HUES48 (cell line): ENCODE measurements around the gene BCL2L14.
"Not testable (repeated sequence)": the region's sequence is repeated elsewhere in the genome, so short reads cannot be mapped to it uniquely, and the experiment has no call there.

Source experiments
- H3K27ac ChIP-seq: one replicate; pipeline ENCODE4 v1.7.0; 2013; ENCODE audit warnings: low read depth, low read length, inconsistent platforms
- H3K27me3 ChIP-seq: 2 replicates; pipeline ENCODE4 v1.6.1; 2013; ENCODE audit warnings: mild to moderate bottlenecking, low read length; ENCODE audit not compliant: control insufficient read depth, insufficient read depth
- H3K36me3 ChIP-seq: 2 replicates; pipeline ENCODE4 v1.6.1; 2013; ENCODE audit warnings: low read length; ENCODE audit not compliant: control insufficient read depth, insufficient read depth
- H3K4me1 ChIP-seq: 2 replicates; pipeline ENCODE4 v1.6.1; 2013; ENCODE audit warnings: mild to moderate bottlenecking, low read length; ENCODE audit not compliant: control insufficient read depth, insufficient read depth
- H3K4me3 ChIP-seq: 2 replicates; pipeline ENCODE4 v1.5.1; 2013; ENCODE audit warnings: mild to moderate bottlenecking, low read depth, low read length
- H3K9ac ChIP-seq: 2 replicates; pipeline ENCODE4 v1.6.1; 2013; ENCODE audit warnings: mild to moderate bottlenecking, low read depth, low read length, moderate library complexity
- H3K9me3 ChIP-seq: 2 replicates; pipeline ENCODE4 v1.6.1; 2013; ENCODE audit warnings: low read length; ENCODE audit not compliant: control insufficient read depth, insufficient read depth

BCL2L14 gene

GRCh38 chr12:12110923-12111555 lies 40.3 kb downstream of the BCL2L14 start:
- H3K4me1 ChIP-seq, H3K9ac ChIP-seq, H3K27me3 ChIP-seq, H3K27ac ChIP-seq, H3K4me3 ChIP-seq, H3K9me3 ChIP-seq, H3K36me3 ChIP-seq: not testable (repeated sequence)

GRCh38 chr12:12115514-12115913 lies 44.8 kb downstream of the BCL2L14 start:
- Histone ChIP-seq H3K9me3 (no peaks in the 10 kb centered on the region), H3K36me3 (peaks cover 21% of the 10 kb centered on the region), H3K4me3 (no peak overlapping the region), H3K9ac (no peak overlapping the region), H3K27ac (no peak overlapping the region), H3K27me3 (no peaks in the 10 kb centered on the region), H3K4me1 (no peaks in the 10 kb centered on the region)

- no peak overlapping the region for H3K9ac ChIP-seq
- H3K9me3 ChIP-seq = no peaks in the 10 kb centered on the region
- no peak overlapping the region for H3K4me3 ChIP-seq
- no peak overlapping the region for H3K27ac ChIP-seq
- H3K4me1 ChIP-seq = no peaks in the 10 kb centered on the region
- H3K27me3 ChIP-seq = no peaks in the 10 kb centered on the region
- peaks cover 33% of the 10 kb centered on the region for H3K36me3 ChIP-seq
Measured at GRCh38 chr12:12116677-12117076, 45.9 kb downstream of the BCL2L14 start.

- Histone ChIP-seq H3K4me3 (no peak overlapping the region), H3K4me1 (no peaks in the 10 kb centered on the region), H3K9ac (no peak overlapping the region), H3K36me3 (peaks cover 74% of the 10 kb centered on the region), H3K27ac (no peak overlapping the region), H3K9me3 (no peaks in the 10 kb centered on the region), H3K27me3 (no peaks in the 10 kb centered on the region)
Measured at GRCh38 chr12:12121061-12121460, 50.3 kb downstream of the BCL2L14 start.

GRCh38 chr12:12123036-12123604 lies 52.4 kb downstream of the BCL2L14 start:
- Histone ChIP-seq H3K27ac (no peak overlapping the region), H3K9ac (no peak overlapping the region), H3K36me3 (peaks cover 91% of the 10 kb centered on the region), H3K4me1 (no peaks in the 10 kb centered on the region), H3K9me3 (no peaks in the 10 kb centered on the region), H3K27me3 (no peaks in the 10 kb centered on the region), H3K4me3 (no peak overlapping the region)

- H3K36me3 ChIP-seq = peaks cover 86% of the 10 kb centered on the region
- H3K4me1 ChIP-seq = no peaks in the 10 kb centered on the region
- no peak overlapping the region for H3K9ac ChIP-seq
- H3K27me3 ChIP-seq = no peaks in the 10 kb centered on the region
- no peak overlapping the region for H3K27ac ChIP-seq
- H3K4me3 ChIP-seq = no peak overlapping the region
- no peaks in the 10 kb centered on the region for H3K9me3 ChIP-seq
Measured at GRCh38 chr12:12126551-12126950, 55.8 kb downstream of the BCL2L14 start.

- Histone ChIP-seq H3K27ac (no peak overlapping the region), H3K36me3 (peaks cover 82% of the 10 kb centered on the region), H3K27me3 (no peaks in the 10 kb centered on the region)
Measured at GRCh38 chr12:12127304-12127703, 56.6 kb downstream of the BCL2L14 start.

GRCh38 chr12:12128670-12129069 lies 57.9 kb downstream of the BCL2L14 start:
- H3K9ac ChIP-seq = no peak overlapping the region
- peaks cover 70% of the 10 kb centered on the region for H3K36me3 ChIP-seq
- H3K4me3 ChIP-seq = no peak overlapping the region
- no peaks in the 10 kb centered on the region for H3K9me3 ChIP-seq
- H3K27ac ChIP-seq = no peak overlapping the region
- no peaks in the 10 kb centered on the region for H3K27me3 ChIP-seq
- no peaks in the 10 kb centered on the region for H3K4me1 ChIP-seq

More at GRCh38 chr12:12127304-12127703, 56.6 kb downstream of the BCL2L14 start:
- Histone ChIP-seq H3K9me3 (no peaks in the 10 kb centered on the region), H3K9ac (no peak overlapping the region), H3K4me1 (no peaks in the 10 kb centered on the region), H3K4me3 (no peak overlapping the region)

- Histone ChIP-seq H3K4me1 (no peaks in the 10 kb centered on the region), H3K27me3 (no peaks in the 10 kb centered on the region), H3K36me3 (peaks cover 51% of the 10 kb centered on the region), H3K9ac (no peak overlapping the region), H3K27ac (no peak overlapping the region), H3K4me3 (no peak overlapping the region), H3K9me3 (no peaks in the 10 kb centered on the region)
Measured at GRCh38 chr12:12133259-12133658, 62.5 kb downstream of the BCL2L14 start.

- H3K36me3 ChIP-seq = peaks cover 53% of the 10 kb centered on the region
- no peak overlapping the region for H3K9ac ChIP-seq
- no peak overlapping the region for H3K4me3 ChIP-seq
Measured at GRCh38 chr12:12133785-12134184, 63.0 kb downstream of the BCL2L14 start.

GRCh38 chr12:12138203-12139154 lies 67.7 kb downstream of the BCL2L14 start:
- Histone ChIP-seq H3K27ac (no peak overlapping the region), H3K4me3 (no peak overlapping the region), H3K4me1 (0 out of 2 replicates have a peak, but pooled peaks cover 2% of the 10 kb centered on the region), H3K9me3 (no peaks in the 10 kb centered on the region), H3K36me3 (peaks cover 43% of the 10 kb centered on the region), H3K27me3 (no peaks in the 10 kb centered on the region), H3K9ac (no peak overlapping the region)

More at GRCh38 chr12:12133785-12134184, 63.0 kb downstream of the BCL2L14 start:
- Histone ChIP-seq H3K27ac (no peak overlapping the region), H3K9me3 (no peaks in the 10 kb centered on the region), H3K27me3 (no peaks in the 10 kb centered on the region), H3K4me1 (no peaks in the 10 kb centered on the region)
